Large intestine (tissue), 3 donors: ENCODE results near the gene OR2T2. TPM values are rescaled to one million over a fixed set of nuclear protein-coding genes. Genes with fewer than 3 reads are reported as not detected.
"Not testable (repeated sequence)": the region's sequence is repeated elsewhere in the genome, so short reads cannot be mapped to it uniquely, and the experiment has no call there.

Experiments
- DNase-seq, 2 donors: peaks; one replicate each; pipeline versions ENCODE4 v3.0.0 to v3.0.0-alpha.2; 2013
- H3K27ac ChIP-seq: one replicate; pipeline ENCODE4 v1.5.1; 2013; ENCODE audit warnings: low read length
- H3K27me3 ChIP-seq: 2 replicates; pipeline ENCODE4 v1.6.1; 2013; ENCODE audit warnings: low read length; ENCODE audit not compliant: control insufficient read depth, insufficient read depth
- H3K36me3 ChIP-seq: 2 replicates; pipeline ENCODE4 v1.6.1; 2013; ENCODE audit warnings: low read length; ENCODE audit not compliant: control insufficient read depth, insufficient read depth
- H3K4me1 ChIP-seq: one replicate; pipeline ENCODE4 v1.6.1; 2013; ENCODE audit warnings: low read length; ENCODE audit not compliant: control insufficient read depth, insufficient read depth
- H3K4me3 ChIP-seq: one replicate; pipeline ENCODE4 v1.5.1; 2013; ENCODE audit warnings: low read length
- H3K9me3 ChIP-seq: one replicate; pipeline ENCODE4 v1.6.1; 2013; ENCODE audit warnings: mild to moderate bottlenecking, low read depth, low read length, moderate library complexity; ENCODE audit not compliant: control insufficient read depth
- WGBS: methylation state at CpG from one replicate; pipeline ENCODE4 v1.1.5; 2013; ENCODE audit warnings: low lambda C conversion rate; ENCODE audit not compliant: insufficient coverage; 5-methylcytosine and 5-hydroxymethylcytosine counted together
- polyA plus RNA-seq: library from polyadenylated mRNA; unstranded; fragments of 120-200 nt; gene quantifications from one replicate; pipeline ENCODE4 v1.2.1, GENCODE V29; 2013

Gene OR2T2
- polyA plus RNA-seq, 1 donor, result not detected

GRCh38 chr1:248488289-248488688, 42.9 kb downstream of the OR2T2 start, which contains the start of gene OR2T5:
Gene OR2T5, plus strand, starts transcription at chr1:248488589. Its CDS starts 0 bp downstream, at chr1:248488589.
- no CpG with 5 or more reads among the region's 6 CpGs for WGBS
- not testable (repeated sequence) for H3K4me1 ChIP-seq, DNase-seq, H3K27me3 ChIP-seq, H3K27ac ChIP-seq, H3K36me3 ChIP-seq, H3K4me3 ChIP-seq, H3K9me3 ChIP-seq

- not testable (repeated sequence) for H3K4me1 ChIP-seq, H3K9me3 ChIP-seq, H3K27ac ChIP-seq, H3K27me3 ChIP-seq, DNase-seq, H3K4me3 ChIP-seq, H3K36me3 ChIP-seq
- WGBS, result no CpG with 5 or more reads among the region's 5 CpGs
These were observed 51.2 kb downstream of the OR2T2 start for GRCh38 chr1:248496661-248497060.

GRCh38 chr1:248500305-248501035, 55.0 kb downstream of the OR2T2 start:
- H3K4me1 ChIP-seq, result not testable (repeated sequence)

More at GRCh38 chr1:248500305-248501035, 55.0 kb downstream of the OR2T2 start:
- not testable (repeated sequence) for H3K9me3 ChIP-seq, H3K27me3 ChIP-seq, H3K4me3 ChIP-seq, H3K27ac ChIP-seq, H3K36me3 ChIP-seq, DNase-seq
- no CpG with 5 or more reads among the region's 2 CpGs for WGBS

Other genes starting within 250 kb of the OR2T2 start
- not detected for gene OR2M3, start 248.4 kb upstream of the OR2T2 start, polyA plus RNA-seq
- gene OR2M4, start 214.2 kb upstream of the OR2T2 start, polyA plus RNA-seq, result not detected
- gene OR2T33, start 167.7 kb upstream of the OR2T2 start, polyA plus RNA-seq, result not detected
- gene OR2T12, start 142.2 kb upstream of the OR2T2 start, polyA plus RNA-seq, result not detected
- not detected for gene OR2M7, start 121.1 kb upstream of the OR2T2 start, polyA plus RNA-seq
- not detected for gene OR14C36, start 96.9 kb upstream of the OR2T2 start, polyA plus RNA-seq
- not detected for gene OR2T4, start 84.0 kb upstream of the OR2T2 start, polyA plus RNA-seq
- not detected for gene OR2T6, start 69.9 kb upstream of the OR2T2 start, polyA plus RNA-seq
- gene OR2T1, start 42.6 kb upstream of the OR2T2 start, polyA plus RNA-seq, result not detected
- not detected for gene OR2T3, start 27.7 kb downstream of the OR2T2 start, polyA plus RNA-seq
- not detected for gene OR2T5, start 43.0 kb downstream of the OR2T2 start, polyA plus RNA-seq
- not detected for gene OR2G6, start 62.4 kb downstream of the OR2T2 start, polyA plus RNA-seq
- not detected for gene OR2T29, start 117.1 kb downstream of the OR2T2 start, polyA plus RNA-seq
- gene OR2T34, start 129.1 kb downstream of the OR2T2 start, polyA plus RNA-seq, result not detected
- gene OR2T10, start 152.1 kb downstream of the OR2T2 start, polyA plus RNA-seq, result not detected
- gene OR2T11, start 189.5 kb downstream of the OR2T2 start, polyA plus RNA-seq, result not detected
- gene OR2T35, start 199.6 kb downstream of the OR2T2 start, polyA plus RNA-seq, result not detected
- not detected for gene OR2T27, start 209.9 kb downstream of the OR2T2 start, polyA plus RNA-seq